Mucosa of descending colon (tissue), 3 donors: Measurements from ENCODE around the gene FABP3. TPM values are rescaled to one million over a fixed set of nuclear protein-coding genes. Genes with fewer than 3 reads are reported as not detected.
"Not testable (repeated sequence)": the region's sequence is repeated elsewhere in the genome, so short reads cannot be mapped to it uniquely, and the experiment has no call there.

Source experiments
- ATAC-seq: fragments of 200-7000 bp; cut with Tn5 transposase; one replicate; pipeline ENCODE4 v1.9.1; 2020; ENCODE audit warnings: mild to moderate bottlenecking, moderate library complexity
- DNase-seq, 3 donors: peaks; one replicate each; pipeline ENCODE4 v3.0.0-alpha.2; 2020
- H3K36me3 ChIP-seq: fragments of 200-600 bp; one replicate; pipeline ENCODE4 v1.8.0; 2021; ENCODE audit warnings: low read depth, mild to moderate bottlenecking
- H3K4me1 ChIP-seq: fragments of 200-600 bp; one replicate; pipeline ENCODE4 v1.8.0; 2021; ENCODE audit warnings: low read depth, mild to moderate bottlenecking
- H3K4me3 ChIP-seq: fragments of 200-600 bp; one replicate; pipeline ENCODE4 v1.8.0; 2021; ENCODE audit warnings: mild to moderate bottlenecking
- H3K9me3 ChIP-seq: fragments of 200-600 bp; one replicate; pipeline ENCODE4 v1.8.0; 2021; ENCODE audit warnings: mild to moderate bottlenecking
- intact Hi-C, 2 donors: fragments of 100-400 bp; cut with DNase I in 1 of 2; cut with micrococcal nuclease in 1 of 2; formaldehyde crosslinking; loops; one replicate each; pipeline versions ENCODE4 v1.11.0 to v1.11.1; 2022; cut with DNase I, micrococcal nuclease
- total RNA-seq, 3 donors: library from RNA; stranded (reverse); fragmentation: NEBNext Ultra II Directional in 2 of 3; extraction: Animal tissue kit (Norgen Biotek cat#: 25700) in 2 of 3; gene quantifications; one replicate each; pipeline versions ENCODE4 v1.2.1 to v1.2.4, GENCODE V29; 2021 to 2023
- TF ChIP-seq, protein P1 (sequence below): fragments of 200-600 bp; IDR thresholded peaks from one replicate; pipeline ENCODE4 v1.8.0; 2022; ENCODE audit warnings: antibody characterized with exemption, mild to moderate bottlenecking
- donor health status: DM: no; HTN: no; CAD: no; lungs with moderate emphysema.
- donor health status: DM: no; HTN: no; CAD: no.
- donor health status: DM: no; HTN: yes; CAD: no.

FABP3 gene
- total RNA-seq, 3 donors from 2014 or later: 5.6 to 7.8 (median 7.1) TPM

DNA sequence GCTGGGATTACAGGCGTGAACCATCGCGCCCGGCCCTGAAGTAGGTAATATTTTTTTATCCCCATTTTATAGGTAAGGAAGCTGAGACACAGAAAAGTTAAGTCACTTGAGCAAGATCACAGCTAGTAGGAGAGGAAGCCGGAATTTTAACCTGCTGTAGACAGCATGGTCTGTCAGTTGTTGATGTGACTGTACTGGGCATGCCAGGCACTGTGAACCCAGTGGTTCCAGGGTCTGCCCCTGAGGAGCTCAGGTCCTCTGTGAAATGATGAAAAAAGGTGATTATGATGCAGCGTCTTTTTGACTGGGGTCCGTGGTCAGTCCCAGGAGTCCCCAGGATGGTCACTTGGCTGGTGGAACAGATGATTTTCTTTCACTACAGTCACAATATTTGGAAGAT, 16.7 kb upstream of the FABP3 start:
- Histone ChIP-seq H3K36me3 (no peaks in the 10 kb centered on the region), H3K4me1 (peaks cover 6% of the 10 kb centered on the region), H3K9me3 (no peaks in the 10 kb centered on the region), H3K4me3 (no peak overlapping the region)
- ATAC-seq: peak; percentile 20
- intact Hi-C loops: no loop called here
- TF ChIP-seq, protein P1, sequence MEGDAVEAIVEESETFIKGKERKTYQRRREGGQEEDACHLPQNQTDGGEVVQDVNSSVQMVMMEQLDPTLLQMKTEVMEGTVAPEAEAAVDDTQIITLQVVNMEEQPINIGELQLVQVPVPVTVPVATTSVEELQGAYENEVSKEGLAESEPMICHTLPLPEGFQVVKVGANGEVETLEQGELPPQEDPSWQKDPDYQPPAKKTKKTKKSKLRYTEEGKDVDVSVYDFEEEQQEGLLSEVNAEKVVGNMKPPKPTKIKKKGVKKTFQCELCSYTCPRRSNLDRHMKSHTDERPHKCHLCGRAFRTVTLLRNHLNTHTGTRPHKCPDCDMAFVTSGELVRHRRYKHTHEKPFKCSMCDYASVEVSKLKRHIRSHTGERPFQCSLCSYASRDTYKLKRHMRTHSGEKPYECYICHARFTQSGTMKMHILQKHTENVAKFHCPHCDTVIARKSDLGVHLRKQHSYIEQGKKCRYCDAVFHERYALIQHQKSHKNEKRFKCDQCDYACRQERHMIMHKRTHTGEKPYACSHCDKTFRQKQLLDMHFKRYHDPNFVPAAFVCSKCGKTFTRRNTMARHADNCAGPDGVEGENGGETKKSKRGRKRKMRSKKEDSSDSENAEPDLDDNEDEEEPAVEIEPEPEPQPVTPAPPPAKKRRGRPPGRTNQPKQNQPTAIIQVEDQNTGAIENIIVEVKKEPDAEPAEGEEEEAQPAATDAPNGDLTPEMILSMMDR: no peak
- no peak for DNase-seq

DNA sequence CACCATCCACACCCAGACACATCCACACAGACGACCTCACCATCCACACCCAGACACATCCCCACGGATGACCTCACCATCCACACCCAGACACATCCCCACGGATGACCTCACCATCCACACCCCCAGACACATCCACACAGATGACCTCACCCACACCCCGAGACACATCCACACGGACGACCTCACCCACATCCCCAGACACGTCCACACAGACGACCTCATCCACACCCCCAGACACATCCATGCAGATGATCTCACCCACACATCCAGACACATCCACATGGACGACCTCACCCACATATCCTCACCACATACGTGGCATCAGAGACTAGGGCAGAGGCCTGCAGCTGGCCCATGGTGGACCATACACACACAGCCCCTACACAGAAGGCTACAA, 14.7 kb upstream of the FABP3 start:
- Histone ChIP-seq H3K4me3 (no peak overlapping the region), H3K9me3 (no peaks in the 10 kb centered on the region), H3K36me3 (no peaks in the 10 kb centered on the region), H3K4me1 (peaks cover 13% of the 10 kb centered on the region)
- ATAC-seq (no peak), DNase-seq (no peak)
- TF ChIP-seq, protein P1: no peak
- intact Hi-C loops: no loop called here

DNA sequence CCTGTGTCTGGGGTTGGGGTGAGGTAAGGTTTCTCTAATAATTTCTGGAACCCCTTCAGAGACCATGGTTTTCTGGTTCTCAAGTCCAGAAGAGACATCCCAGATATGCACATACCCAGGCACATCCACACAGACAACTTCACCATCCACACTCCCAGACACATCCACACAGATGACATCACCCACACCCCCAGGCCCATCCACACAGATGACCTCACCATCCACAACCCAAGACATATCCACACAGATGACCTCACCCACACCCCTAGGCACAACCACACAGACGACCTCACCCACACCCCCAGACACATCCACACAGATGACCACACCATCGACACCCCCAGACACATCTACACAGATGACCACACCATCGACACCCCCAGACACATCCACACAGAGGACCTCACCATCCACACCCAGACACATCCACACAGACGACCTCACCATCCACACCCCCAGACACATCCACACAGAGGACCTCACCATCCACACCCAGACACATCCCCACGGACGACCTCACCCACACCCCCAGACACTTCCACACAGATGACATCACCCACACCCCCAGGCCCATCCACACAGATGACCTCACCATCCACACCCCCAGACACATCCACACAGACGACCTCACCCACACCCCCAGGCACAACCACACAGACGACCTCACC, 13.8 kb upstream of the FABP3 start:
- ATAC-seq, H3K36me3 ChIP-seq, H3K4me3 ChIP-seq, H3K9me3 ChIP-seq, intact Hi-C loops, DNase-seq: not testable (repeated sequence)
- H3K4me1 ChIP-seq: peaks cover 22% of the 10 kb centered on the region

DNA sequence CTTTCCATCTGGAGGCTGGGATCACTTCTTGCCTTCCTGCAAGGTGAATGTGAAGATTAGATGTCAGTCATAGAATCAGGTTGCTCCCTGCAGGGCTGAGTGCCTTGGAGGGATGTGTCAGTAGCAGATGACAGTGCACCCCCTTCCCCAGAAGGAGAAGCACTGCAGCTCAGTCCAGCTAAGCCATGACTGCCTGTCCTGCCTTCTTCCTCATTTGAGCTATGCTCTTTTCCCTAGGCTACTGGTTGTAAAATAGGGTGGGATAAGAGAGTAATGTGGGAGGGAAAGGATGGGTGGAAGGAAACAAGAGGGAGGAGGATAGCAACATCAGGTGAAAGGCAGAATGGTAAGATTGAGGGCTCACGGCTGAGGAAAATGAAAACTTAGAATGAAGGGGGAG, 11.1 kb upstream of the FABP3 start:
- DNase-seq (peak in 1 of 3 donors; percentile 43), ATAC-seq (peak; percentile 69)
- Histone ChIP-seq H3K9me3 (no peaks in the 10 kb centered on the region), H3K4me1 (peaks cover 21% of the 10 kb centered on the region), H3K36me3 (no peaks in the 10 kb centered on the region), H3K4me3 (no peak overlapping the region)
- TF ChIP-seq, protein P1: no peak
- intact Hi-C loops: no loop called here

DNA sequence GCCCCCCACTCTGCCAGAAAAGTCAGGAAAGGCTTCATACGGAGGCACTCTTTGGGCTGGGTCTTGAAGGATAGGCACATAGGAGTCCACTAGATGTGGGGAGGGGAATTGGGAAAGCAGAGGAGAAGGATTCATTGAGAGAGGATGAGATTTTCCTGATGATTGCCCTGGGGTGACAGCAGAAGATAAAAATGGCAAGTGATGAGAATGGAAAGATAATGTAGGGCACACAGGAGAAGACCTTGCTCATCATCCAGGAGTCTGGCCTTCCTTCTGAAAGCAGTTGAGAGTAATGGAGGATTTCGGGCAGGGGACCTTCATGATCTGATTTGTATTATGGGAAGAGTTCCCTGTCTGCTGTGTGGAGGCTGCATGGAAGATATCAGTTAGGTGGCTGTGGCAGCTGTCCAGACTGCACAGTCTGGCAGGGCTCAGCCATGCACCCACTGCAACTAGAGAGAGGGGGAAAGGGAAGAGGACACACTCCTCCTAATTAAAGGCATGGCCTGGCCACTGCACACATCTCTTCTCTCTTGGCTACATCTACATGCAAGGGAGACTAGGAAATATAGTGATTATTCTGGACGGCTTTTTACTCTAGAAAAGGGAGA, 9.6 kb upstream of the FABP3 start:
- TF ChIP-seq, protein P1: no peak
- Histone ChIP-seq H3K4me1 (peaks cover 23% of the 10 kb centered on the region), H3K9me3 (no peaks in the 10 kb centered on the region), H3K4me3 (no peak overlapping the region), H3K36me3 (no peaks in the 10 kb centered on the region)
- intact Hi-C loops: no loop called here
- no peak for ATAC-seq
- no peak for DNase-seq

DNA sequence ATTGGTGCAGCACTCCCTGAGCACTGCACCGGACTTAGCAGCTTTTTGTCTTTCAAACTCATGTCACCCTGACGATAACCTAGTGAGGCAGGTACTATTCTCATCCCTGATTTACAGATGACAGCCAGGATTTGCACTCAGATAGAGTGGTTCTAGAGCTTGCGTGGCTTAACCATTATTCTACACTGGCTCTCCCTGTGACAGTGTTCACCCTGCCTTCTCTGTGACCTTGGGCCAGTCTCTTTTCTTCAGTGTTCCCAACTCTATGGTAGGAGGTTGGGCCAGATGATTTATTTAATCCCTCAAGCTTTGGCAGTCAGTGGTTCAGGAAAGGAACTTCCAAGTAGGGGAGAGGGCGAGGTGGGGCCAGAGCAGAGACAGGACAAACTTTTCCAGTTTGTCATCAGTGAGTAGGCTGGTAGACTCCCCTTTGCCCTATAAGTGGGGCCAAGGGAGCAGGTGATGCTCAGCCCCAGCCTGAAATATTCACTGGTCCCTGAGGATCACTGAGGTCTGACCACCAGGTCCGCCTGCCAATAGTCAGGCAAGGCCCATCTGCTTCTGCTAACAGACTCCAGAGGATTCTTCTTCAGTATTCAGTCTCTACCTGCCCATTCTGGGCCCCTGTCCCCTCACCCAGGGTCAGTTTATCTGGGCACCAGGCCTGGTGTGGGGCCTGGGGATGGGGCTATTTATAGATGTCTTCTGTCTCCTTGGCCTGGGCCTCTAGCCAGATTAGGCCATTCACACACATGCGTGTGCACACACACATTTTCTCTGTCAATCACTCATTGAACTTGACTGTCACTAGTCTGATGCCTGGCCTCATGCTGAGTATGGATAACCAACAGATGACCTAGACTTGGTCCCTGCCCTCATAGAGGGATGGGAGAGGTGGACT, 8.8 kb upstream of the FABP3 start:
- ATAC-seq (peak; percentile 63), DNase-seq (peak in 2 of 3 donors; percentile 64 to 83)
- Histone ChIP-seq H3K36me3 (no peaks in the 10 kb centered on the region), H3K4me1 (peaks cover 24% of the 10 kb centered on the region), H3K9me3 (no peaks in the 10 kb centered on the region), H3K4me3 (no peak overlapping the region)
- TF ChIP-seq, protein P1: no peak
- intact Hi-C loops: no loop called here
